GM21825 (cell line): ENCODE measurements around the gene TTC21A.
A peak's percentile ranks its signal among the peaks of the same experiment; 100 is the strongest.

Source experiments
- ATAC-seq: cut with Tn5 transposase; IDR thresholded peaks from one replicate; pipeline ENCODE4 v1.9.1; 2021; ENCODE audit warnings: mild to moderate bottlenecking, moderate library complexity; ENCODE audit not compliant: unreplicated experiment

TTC21A gene

DNA sequence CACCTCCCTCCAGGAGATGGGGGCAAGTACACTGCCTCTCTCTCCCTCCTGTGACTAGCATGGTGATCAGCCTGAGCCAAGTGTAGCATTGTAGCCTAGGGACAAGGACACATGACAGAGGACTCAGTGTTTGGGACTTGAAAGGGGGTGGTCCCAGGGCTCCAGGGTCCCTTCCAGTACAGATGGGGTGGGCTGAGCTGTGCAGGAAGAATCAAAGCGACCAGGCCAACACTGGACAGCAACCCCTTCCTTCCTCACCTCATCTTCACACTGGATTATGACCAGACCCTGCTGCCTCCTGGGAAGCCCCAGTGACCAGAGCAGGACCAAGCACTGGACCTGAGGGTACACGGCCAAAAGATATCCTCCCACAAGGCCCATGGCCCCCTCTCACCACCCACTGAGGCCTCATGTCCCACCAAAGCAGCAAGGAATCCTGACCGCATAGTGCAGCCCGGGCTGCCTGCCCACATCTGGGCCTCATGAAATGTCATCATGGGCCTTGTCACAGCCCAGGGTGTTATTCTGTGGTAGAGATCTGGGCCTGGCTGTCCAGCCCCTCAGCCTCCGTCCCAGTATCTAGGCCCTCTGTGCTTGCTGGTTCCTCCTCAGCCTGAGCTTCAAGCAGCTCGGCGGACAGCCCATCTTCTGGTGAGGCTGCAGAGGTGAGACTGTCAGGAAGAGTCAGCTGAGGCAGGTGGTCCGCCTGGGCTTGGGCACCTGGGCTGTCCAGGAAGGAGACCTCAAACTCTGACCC, 9.6 kb upstream of the TTC21A start:
- ATAC-seq, result no peak

DNA sequence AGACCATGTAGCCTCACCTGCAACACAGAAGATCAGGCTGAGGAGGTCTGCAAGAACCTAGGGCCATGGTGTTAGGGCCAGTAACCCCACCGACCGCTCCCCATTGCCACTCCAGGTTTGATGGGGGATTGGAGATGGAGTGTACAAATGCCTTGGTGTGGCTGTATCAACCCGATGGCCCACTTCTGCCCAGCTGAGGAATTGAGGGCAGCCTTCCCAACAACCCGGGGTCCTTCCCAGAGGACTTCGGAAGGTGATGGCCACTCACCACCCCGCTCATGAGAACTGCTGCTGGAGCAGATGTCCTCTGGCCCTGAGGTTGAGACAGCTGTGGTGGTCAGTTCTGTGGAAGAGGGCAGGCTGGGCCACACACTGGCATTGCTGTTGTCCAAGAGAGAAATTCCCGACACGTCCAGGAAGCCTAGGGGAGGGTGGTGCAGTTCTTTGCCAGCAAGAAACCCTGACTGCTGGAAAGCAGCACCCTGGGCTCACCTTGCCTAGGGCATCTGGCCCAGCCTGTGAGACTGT, 8.9 kb upstream of the TTC21A start:
- ATAC-seq, result no peak

DNA sequence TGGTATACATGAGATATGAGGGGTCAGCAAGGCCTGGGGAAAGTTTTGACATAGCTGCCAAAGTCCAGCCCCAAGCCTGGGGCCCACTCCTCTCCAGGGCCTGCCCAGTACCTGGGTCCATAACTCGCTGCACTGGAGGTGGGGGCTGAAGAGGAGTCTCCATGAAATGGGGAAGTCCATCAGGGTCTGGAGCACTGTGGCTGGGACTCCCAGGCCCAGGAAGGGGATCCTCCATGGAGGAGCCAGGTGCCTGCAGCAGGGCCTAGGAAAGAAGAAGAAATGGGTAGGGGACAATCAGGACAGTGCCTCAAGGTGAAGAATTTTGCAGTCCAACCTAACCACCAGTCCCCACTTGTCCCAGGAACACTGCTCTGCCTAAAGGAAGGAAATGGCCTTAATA, 8.2 kb upstream of the TTC21A start:
- no peak for ATAC-seq

DNA sequence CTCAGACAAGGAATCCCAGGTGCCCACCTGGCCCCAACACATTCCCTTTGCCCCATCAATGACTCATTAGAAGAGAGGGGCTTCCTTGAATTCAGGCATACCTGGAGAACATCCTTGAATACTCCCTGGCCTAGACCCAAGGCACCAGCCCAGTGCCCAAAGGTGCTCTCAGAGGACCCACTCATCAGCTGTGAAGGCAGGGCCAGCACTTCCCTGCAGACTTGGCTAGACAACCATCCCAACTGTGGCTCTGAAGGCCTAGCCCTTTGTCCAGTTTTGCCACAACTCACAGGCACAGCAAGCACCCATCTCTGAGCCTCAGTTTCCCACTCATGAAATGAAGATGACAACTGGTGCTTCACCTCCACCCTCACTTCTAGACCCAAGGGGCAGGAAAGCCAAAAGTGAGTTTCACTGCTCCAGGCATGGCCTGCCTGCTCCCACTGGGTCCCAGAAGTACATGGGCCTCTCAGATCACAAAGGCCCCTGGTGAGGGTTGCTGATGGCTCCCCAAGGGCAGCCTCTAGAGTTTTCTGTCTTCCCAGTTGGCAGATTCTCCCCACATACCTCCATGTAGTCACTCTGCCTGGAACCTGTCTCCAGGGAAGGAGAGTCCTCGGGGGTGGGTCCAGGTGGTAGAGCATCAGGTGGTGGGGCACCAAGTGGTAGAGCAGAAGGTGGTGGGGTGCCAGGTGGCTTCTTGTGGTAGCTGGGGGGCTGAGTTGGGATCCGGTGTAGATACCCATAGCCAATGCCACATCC, 7.6 kb upstream of the TTC21A start:
- no peak for ATAC-seq

DNA sequence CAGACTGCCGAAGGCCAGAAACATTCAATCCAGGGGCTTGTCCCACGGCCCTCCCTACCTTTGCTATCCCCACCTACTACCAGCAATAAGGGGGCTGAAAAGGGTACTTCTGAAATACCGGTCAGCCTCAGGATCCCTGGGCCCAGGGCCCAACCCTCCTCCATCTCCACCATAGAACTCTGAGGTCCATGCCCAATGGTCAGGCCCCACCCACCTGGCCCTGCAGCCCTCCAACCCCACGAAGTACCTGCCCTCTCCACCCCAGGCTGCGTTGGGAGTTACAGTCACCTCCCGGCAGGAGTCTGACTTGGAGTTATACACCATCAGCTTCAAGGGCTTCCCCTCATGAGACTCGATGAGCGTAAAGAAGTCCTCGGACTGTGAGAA, 7.0 kb upstream of the TTC21A start:
- ATAC-seq, result no peak

DNA sequence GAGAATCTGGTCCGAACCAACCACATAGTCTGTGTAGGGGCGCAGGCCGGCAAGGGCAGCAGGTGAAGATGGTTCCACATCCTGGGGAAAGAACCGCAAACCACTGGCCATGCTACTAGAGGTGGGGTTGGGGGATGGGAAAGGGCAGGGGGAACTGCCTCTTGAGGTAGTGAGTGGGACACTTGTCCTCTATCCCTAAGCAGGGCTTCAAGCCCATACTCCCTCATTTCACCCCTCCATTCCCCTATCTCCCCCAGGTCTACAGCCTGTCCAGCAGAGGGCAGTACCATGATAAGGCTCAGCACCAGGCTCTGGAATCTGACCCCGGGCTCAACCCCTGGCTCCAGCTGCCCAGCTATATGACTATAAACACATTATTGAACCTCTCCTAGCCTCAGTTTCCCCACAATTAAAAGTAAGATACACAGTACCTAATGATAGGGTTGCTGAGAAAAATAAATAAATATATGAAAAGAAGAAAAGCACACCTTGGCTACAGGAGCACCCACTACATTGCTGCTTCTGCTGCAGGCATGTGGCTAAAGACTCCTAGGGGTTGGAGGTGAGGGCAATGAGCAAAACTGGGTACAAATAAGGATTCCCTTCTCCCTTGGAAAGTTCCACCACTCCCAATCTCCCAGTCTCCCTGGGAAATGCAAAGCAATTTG, 6.3 kb upstream of the TTC21A start:
- peak; percentile 48 for ATAC-seq

DNA sequence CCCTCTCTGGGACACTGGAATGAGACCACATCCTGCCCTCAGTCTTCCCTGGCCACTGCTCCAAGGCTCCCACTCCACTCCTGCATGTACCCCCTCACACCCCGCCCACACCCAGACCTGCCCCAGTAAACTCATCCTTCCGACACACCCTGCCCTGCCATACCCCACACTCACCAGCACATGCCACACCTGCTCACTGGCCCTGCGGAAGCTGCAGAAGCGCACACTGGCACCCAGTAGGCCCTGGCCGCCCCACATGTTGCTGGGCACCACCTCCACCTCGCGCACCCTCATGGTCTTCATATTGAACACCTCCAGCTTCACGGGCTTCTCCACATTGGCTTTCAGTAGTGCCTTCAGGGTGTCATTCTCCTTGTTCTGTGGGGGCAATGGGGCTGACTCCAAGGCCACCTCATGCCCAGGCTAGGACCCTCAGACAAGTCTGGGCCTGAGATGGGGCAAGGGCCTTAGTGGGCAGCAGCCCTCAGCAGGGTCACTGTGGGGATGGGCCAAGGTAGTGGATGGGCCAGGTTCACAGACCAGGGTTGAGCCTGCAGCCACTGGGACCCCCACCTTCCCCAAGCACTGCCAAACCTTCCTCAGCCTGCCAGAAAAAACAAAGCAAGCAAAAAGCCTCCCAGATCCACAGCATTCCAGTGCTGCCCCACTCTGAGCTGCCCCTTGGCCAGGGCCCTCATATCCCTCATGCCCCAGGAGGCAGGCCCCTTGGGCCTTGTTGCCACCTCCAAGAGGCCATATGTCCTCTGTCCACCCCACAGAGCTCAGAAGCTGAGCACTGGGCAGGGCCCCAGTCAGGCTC, 4.8 kb upstream of the TTC21A start:
- ATAC-seq, result no peak

DNA sequence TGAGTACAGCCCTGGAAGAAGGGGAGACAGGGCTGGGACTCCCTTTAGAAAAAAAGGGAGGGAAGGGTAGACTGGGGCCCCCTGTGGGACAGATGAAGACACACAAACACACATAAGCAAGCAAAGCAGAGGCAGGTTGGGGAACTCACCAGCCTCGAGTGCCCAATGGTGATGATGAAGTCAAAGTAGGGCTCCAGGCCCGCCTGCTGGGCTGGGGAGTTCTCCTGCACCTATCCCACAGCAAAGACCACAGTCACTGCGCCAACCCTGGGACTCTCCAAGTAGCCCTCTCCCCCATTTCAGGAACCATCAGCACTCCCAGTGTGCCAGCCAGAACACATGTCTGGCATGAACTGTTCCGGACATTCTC, 4.2 kb upstream of the TTC21A start:
- ATAC-seq, result no peak

DNA sequence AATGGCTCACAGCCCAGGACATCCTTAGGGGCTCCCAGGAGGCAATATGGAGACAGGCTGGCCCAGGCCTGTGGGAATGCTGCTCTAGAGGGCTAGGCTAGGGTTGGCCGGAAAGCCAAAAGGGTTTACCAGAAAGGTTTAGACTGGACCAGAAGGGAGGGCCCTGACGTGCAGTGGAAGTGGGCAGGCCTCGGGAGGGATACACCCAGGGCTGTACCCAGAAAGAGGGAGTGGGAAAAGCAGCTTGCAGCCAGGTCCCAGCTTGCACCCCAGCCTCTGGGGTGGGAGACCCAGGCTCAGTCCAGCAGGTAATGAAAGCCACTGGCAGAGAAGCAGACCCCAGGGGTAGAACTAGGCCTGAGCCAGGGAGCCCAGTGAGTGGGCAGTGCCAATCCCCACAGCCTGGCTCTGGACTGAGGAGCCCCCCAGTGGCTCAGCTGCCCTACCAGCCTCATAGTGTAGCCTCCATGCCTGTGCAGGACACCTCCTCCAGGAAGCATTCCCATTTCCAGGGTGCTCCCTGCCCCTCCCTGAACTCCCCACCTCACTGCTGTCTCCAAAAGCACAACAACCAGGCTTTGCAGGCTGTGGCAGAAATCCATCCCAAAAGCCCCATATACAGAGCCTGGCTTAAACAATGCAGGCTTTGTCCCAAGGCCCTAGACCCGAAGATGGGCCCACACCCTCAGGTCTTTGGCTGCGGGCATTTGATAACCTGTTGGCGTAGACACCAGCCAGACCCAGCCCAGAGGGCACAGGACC, 3.5 kb upstream of the TTC21A start:
- ATAC-seq, result no peak

DNA sequence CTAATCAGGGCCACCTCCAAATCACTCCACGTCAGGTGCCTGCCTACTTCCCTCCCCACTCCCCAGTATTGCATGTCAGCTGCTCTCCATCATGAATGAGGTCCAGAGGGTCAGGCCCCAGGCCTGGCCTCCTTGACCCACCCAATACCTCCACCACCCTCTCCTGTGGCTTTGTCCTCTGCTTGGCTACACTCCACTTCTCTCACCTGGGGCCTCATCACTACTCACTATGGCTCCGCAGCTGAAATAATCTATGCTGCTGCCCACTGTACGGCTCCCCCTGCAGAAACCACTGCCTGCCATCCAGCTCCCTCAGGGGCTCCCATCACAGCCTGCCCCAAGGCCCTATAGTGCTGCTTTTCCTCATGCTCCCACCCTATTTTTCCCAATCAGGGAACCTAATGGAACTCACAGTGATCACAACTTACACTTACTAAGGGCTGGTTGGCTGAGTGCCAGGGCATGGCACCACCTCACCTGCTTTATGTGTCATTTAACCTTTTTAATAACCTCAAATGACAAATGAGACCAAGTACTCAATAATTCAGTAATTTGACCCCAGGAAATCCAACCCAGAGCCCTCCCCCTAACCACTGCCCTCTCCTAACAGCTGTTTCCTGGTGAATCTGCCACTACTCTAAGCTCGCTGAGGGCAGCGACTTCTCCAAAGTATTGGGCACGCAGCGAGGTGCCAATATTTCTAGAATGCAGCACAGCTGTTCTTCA, 2.4 kb upstream of the TTC21A start:
- ATAC-seq, result no peak

DNA sequence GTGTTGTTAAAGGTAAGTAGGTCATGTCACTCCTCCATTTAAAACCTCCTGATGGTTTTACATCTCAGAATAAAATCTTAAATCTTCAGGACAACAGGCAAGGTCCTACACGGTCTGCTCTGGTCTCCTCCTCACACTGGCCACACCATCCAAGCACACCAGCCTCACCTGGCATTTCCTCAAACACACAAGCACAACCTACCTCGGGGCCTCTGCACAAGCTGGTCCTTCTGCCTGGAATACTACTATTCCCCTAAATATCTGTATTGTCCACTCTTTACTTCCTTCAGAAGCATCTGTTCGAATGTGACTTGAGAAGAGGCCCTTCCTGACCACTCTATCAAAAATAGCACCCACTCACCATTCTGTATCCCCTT, 1.8 kb upstream of the TTC21A start:
- ATAC-seq, result no peak

DNA sequence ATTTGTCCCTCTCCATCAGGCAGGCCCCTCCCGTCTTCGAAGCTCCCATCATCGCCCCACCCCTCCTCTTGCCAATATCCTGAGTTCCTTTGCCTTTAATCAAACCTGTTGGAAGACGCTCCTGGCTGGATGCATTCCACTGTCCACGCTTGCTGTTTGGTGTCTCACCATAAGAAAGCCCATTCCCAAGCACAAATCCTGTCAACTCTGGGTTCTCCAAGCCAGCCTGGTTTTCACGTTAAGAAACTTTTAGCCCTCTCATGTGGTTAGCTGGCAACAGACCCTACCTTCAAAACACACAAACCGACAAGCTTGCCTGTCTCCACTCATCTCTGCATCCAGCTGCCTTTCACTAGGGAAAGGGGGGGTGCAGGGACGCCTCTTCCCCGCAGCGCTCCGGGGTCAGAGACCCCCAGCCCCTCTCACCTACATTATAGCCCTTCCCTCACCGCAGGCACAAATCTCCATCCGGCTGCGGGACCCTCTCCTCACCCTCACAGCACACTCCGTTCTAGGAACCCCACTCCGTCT, 1.1 kb upstream of the TTC21A start:
- ATAC-seq, result no peak

DNA sequence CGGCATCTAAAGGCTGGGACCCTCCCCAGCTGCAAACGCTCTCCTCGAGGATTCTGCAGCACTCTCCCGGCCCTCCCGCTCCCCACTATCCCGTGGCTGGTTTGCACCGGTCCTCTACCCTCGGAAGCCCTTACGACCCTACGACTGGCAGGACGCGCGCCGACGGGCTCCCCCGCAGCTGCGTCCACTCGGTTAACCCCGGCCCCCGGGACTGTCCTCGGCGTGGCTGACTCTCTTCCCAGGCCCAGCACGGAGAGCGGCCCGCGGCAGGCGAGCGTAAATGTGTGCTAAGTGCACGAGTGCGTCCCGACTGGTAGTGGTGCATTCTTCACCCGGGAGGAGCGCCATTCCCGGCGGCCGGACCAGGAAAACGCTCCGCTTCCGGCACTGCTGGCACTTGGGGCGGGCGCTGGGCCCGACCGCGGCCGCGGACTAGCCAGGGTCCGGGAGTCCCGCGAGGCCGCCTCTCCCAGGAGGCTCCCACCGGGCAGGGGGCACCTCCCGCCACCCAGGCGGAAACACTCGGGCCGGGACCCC, 561 bp upstream of the TTC21A start:
- peak; percentile 15 for ATAC-seq

DNA sequence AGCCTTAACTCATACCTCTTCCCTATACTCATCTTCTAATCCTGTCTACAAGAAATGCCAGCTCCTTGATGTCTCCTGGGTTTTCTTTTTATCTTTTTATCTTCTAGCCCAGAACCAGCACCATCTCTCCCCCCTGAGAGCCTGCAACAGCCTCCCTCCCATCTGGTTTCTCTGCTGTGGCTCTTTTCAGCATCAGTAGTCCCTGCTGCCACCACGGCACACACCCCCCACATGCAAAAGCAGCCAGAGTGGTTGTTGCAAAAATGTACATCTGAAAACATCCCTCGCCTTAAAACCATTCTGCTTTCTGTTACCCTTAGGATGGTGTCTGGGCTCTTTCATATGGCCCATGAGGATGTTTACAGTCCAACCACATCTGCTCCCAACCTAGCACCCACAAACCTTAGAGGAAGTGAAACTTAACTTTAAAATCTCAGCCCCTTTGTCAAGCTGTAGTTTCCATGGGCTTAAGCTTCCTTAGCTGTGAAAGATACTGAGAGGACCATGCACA, 775 bp downstream of the TTC21A start:
- ATAC-seq, result peak; percentile 80

DNA sequence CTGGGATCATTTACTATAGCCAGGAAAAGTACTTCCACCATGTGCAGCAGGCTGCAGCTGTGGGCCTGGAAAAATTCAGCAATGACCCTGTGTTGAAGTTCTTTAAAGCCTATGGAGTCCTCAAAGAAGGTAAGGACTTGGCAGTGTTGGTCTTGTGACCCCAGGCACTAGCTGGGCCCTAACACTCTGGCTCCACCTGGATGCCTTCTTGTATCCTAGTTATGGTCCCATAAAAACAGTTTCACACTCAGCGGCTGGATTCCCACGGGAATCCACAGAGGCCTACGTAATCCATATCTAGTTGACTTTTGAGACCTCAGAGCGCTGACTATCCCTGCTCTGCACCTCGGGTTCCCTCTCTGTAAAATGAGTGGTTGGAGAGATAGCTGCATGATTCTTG, 1.6 kb downstream of the TTC21A start:
- no peak for ATAC-seq

DNA sequence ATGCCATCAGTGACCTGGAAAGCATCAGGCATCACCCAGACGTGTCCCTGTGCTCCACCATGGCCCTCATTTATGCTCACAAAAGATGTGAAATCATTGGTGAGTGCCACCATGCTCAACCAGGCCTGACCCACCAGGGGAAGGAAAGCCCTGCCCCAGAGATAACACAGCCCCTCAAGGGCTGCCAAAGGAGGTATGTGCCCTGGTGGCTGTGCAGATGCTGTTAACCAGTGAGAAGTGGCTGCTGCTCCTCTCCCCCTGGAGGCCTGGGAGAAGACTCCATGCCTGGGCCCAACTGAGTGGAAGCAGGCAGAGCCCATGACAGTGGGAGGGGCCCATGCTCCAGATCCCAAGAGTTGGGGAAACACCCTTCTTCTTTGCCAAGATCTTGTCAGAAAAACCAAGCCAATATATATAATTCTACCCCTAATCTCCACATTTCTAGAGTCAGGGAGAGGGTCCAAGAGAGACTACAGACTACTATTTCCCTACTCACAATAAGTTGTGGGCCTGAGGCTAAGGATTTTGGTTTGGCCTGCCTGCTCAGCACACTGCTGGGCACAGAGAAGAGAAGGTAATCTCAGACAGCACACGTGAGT, 2.7 kb downstream of the TTC21A start:
- no peak for ATAC-seq

DNA sequence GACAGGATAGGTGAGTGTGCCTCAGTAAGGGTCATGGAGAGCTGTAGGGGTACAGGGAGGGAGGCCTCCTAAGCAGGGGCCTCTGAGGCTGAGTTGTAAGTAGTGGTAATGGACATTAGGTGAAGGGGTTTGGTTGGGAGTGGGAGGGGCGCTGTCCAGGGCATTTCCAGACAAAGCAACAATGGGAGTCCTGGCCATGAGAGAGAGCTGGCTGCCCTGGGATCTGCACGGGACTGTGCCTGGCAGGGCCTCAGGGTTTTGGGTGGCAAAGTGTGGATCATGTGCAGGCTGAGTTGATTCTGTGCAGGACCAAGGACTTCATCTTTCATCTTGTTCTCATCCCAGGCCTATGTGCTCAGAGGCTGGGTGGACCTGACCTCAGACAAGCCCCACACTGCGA, 4.6 kb downstream of the TTC21A start:
- ATAC-seq, result no peak

DNA sequence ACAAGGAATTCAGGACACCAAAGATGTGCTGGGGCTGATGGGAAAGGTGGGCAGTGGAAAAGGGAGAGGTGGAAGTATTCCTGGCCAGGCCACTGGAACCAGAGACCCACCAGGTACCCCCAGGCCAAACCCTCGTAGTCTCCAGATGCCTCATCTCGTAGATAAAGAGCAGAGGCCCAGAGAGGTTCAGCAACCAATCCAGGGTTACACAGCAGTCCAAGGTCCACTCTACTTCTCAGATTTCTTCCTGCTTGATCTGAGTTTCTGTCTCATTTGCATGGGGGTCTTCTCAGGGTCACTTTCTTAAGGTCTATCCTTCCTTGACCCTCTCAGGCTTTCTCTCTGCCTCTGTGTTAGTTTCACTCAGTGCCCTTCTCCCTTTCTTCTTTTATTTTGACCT, 5.1 kb downstream of the TTC21A start:
- no peak for ATAC-seq

DNA sequence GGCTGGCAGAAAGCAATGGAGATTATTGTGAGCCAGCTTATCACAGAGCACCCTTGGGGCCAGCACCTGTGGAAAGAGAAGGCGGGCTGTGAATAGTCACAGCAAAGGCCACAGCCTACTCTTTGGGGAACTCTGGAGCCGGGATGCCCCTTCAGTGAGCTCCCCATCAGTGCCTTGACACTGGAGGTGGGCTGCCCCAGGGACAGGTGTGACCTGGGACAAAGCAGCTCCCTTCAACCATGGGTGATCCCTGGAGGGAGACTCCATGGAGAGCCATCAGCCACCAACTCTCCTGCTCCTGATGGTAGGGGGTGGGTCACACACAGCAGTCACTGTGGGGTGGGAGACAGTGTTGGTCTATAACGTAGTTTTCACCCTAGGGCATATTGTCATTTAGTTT, 5.8 kb downstream of the TTC21A start:
- no peak for ATAC-seq
